Stimulated activated naive CD8-positive, alpha-beta T cell treated with anti-CD3 and anti-CD28 coated beads, Interleukin-15, Interleukin-2, amounts not matched to agents 100 U/mL and 50 U/mL, for 24 hours (primary cell): Measurements from ENCODE around the gene NPC2.
"Not testable (repeated sequence)": the region's sequence is repeated elsewhere in the genome, so short reads cannot be mapped to it uniquely, and the experiment has no call there.

Source experiments
- ATAC-seq: fragments of 150-1000 bp; cut with Tn5 transposase; one replicate; pipeline ENCODE4 v1.10.0; 2021
- DNase-seq: peaks from one replicate; pipeline ENCODE4 v3.0.0; 2021

NPC2 gene

DNA sequence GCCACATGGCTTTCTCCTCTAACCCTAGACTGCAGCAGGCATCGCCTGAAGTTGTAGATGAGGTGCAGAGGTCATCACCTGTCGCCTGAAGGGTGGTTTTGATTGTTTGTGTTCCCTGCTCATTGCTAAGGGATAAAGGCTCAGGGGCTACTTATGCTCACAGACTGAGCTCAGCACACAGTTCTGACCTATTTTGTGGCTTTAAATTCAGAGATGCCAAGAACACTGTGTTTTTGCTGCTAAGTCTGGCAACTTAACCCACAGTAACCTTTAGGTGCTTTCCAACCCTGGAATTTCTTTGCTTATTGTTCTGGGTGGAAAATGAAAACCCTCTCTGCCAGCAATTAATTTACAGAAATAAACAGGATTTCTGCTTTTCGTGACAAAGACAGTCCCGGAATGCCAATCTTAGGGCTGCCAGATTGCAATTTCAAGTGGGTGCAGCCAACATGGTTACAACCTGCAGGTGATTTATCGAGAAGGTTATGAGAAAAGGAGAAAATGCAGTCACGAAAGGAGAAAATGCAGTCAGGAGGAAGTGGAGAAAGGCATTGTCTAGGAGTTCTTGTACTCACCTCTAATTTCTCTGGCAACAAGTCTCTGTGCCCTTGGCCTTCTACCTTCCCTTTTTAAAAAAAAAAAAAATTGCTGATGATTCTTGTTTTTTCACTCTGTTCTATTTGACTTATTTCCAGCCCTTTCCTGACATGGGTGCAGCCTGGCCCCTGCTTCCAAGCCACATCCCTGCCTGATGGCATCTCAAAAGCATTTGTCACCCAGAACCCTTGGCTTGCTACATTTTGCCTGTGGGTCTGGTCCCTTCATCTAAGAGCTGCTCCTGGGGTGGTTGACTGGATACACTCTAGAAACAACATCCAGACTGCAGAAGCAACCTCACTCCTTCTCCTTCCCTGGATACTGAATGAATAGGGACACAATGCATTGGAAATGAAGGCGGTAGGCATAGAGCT, 23.3 kb downstream of the NPC2 start:
- no peak for ATAC-seq

DNA sequence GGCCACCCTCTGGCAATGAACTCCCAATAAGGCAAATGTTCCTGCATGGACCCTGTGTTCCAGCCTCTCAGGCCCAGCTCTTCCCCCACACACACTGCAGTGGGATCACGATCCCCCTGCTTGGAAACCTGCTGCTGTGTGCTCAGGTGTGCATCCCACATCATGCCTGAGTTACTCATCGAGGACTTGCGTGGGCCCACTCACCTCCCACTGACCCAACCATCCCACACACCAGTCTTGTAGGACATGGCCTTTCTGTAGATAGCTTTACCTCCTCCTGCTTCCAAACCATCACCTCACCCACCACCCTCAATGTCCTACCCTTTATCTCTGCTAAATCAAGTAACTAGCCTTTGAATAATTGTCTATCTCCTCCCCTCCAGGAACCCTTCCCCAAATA, 24.6 kb downstream of the NPC2 start:
- DNase-seq: no peak
- no peak for ATAC-seq

More for the DNA sequence above, 23.3 kb downstream of the NPC2 start:
- DNase-seq: no peak

DNA sequence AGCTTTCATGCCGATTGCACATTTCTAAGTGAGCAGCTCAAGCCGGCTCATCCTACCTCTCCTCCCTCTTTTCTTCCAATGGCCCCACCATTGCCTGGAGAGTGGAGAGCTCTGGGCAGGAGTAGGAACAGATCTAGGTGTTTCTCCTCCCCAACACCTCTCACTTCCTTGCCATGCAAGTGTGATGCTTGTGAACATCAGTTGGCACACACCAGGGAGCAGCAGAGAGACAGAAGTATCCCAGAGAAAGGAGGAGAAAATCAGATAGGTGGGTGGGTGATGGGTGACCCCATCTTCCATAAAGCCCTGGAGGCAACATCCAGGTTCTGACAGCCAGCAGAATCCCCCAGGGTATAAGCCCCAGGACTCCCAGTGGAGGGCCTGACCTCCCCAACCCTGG, 27.8 kb downstream of the NPC2 start:
- ATAC-seq (no peak), DNase-seq (no peak)

DNA sequence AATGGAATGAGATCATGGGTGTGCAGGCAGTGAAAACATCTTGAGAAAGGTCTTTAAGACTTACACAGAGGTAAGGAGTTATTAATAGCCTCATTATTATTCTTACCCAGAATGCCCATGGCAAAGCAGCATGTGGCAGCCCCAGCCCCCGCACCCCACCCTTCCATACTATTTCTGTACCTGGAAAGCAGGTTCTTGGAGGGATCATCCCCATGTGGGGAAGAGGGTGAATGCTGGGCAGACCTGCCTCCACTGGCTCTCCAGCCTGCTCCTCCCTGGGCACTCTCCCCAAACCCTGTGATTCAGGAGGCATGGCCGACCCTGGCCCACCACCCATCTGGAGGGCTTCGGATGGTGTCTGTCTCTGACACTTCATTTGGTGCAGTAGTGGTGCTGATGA, 28.3 kb downstream of the NPC2 start:
- no peak for DNase-seq
- ATAC-seq: no peak

DNA sequence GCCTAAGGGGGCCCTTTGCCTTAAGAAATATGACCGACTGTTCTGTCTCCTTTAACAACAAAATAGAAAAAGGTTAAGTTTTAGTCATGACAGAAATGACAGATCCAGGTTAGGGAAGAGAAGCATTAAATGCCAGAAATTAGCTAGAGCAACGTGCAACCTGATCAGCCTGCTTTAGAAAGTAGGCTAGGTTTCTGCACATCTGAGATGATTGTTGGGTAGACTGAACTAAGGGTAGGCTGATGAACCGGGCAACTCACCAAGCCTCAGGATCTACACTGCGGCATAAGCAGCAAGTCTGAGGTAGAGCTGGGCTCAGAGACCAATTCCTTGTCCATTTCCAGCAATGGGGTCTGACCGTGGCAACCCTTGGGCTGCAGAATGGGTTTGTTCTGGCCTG, 29.4 kb downstream of the NPC2 start:
- ATAC-seq: no peak
- DNase-seq: no peak

DNA sequence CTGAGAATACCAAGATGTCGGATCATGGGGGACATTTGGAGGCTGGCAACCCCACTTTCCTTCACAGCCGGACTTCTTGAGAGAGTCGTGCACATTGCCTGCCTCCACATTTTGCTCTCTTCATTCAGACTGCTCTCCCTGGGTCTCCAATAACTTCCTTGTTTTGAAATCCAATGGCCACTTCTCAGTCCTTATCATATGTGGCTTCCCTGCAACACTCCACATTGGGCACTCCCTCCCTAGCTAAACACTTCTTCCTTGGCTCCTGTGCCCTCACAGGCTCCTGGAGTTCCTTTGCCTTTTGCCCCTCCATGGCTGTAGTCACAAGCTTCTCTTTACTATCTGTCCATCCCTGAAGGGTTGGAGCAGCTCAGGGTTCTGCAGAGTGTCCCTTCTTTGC, 30.1 kb downstream of the NPC2 start:
- no peak for DNase-seq
- no peak for ATAC-seq

DNA sequence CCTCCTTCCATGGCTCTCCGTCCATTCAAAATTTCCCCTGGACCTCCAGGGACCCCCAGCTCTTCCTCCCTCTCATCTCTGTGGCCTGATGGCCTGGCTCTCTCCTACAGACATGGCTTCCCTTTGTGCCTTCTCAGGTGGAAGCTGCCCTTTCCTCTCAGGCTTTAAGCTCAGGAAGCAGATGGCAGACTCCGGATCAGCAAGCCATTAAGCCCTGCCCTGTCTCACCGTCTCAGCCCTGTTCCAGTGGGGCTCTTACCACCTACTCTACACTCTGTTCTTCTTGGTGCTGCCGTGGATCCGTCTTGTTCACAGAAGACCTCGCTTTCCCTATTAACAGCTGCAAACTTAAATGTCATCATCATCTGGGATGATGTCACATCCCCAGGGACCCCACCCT, 33.1 kb downstream of the NPC2 start:
- ATAC-seq (no peak), DNase-seq (no peak)

DNA sequence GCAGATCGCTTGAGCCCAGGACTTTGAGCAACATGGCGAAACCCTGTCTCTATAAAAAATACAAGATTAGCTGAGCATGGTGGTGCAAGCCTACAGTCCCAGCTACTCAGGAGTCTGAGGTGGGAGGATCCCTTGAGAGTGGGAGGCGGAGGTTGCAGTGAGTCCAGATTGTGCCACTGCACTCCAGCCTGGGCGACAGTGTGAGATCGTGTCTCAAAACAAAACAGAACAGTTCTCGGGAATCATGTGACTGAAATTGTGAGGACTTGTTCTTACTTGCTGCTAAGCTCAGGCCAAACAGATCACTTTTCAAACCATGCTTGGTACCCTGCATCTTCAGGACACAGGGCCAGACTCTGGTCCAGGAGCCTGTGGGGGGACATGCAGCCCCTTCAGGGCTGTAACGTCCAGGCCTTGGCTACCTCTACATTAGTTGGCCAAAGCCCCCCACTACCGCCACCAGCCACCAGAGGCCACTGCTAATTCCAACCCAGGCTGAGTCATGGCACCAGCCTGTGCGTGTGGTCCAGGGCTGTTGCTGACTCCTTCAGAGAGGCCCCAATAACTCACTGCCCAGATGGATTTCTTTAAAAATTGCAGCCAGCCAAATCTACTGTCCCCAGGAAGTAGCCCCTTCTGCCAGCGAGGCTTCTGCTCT, 33.7 kb downstream of the NPC2 start:
- DNase-seq (peak; percentile 54), ATAC-seq (peak; percentile 86)

DNA sequence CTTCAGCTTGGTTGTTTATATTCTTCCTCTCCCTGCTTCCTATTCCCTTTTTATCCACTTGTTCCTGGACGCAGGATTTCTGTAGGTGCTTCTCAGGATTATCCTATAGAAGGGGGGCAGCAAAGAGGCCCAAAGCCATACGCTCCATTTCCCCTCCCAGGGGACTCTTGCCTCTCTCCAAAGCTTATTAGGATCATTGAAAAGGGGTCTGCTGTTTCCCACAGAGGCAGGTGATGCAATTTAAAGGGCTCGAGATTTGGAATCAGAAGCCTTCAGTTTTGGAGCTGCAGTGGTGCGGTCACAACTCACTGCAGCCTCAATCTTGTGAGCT, 35.6 kb downstream of the NPC2 start:
- ATAC-seq (no peak), DNase-seq (no peak)

DNA sequence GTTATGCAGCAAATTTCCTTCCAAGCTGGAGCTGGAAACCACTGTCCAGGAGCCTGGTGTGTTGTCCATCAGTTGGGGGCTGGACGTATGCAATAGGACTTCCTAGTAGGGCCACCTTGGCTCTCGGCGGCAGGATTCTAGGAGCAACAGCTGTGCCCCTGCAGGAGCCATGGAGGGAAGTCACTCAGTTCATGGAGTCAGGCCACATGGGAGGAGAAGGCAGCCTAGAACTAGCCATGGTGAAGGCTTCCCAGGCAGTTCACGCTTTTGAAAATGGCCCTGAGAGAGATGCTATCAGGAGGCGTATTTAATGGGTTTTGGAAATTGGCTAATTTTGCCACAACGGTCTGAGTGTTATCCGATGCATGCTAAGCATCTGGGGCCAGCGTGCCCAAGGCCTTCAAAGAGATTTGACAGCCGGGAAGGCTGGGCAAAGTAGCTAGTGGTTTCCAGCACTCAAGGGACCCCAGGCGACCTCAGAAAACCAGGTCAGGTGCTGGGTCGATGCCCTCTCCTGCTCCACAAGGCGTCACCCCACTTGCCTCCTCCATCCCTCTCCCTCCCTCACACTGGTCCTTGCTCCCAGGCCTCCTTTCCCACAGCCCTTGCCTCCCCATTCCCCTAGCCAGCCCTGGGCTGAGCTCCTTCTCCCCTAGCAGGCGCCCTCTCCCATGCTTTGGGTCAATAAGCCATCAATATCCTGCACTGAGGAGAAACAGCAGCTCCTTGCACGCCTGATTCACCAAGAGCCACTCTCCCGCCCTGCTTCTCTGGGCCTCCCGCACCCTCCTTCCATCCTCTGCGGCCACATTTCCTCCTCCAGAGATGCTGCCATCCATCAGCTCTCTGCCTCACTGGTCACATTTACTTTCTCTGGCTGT, 36.2 kb downstream of the NPC2 start:
- DNase-seq (no peak), ATAC-seq (no peak)

DNA sequence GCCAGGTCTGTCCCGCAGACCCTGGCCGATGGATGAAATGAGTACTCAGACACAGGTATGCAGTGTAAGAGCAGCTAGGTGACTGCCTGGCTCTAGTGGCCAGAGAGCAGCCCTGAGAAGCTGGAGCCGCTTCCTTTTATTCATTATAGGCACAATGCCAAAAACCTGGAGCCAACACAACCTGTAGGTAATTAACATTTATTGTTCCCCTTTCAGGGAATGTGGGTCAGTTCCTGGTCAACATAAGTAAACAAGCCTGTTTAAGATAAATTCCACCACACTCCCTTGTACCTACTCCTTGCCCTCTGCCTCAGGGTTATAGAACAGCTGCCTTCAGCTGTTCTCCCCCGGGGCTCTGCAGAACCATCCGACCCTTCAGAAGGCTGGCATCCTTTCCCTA, 38.7 kb downstream of the NPC2 start:
- not testable (repeated sequence) for ATAC-seq, DNase-seq

DNA sequence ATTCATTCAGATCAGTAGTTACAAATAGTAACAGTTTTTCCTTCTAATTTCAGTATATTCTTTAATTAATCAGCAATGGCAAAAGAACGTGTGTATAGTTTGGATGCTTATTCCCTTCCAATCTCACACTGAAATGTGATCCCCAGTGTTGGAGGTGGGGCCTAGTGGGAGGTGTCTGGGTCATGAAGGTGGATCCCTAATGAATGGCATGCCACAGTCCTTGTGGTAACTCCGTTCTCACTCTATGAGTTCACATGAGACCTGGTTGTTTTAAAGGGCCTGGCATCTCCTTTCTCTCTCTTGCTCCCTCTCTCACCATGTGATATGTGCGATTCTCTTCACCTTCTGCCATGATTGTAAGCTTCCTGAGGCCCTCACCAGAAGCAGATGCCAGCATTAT, 48.2 kb downstream of the NPC2 start:
- DNase-seq: no peak
- no peak for ATAC-seq

DNA sequence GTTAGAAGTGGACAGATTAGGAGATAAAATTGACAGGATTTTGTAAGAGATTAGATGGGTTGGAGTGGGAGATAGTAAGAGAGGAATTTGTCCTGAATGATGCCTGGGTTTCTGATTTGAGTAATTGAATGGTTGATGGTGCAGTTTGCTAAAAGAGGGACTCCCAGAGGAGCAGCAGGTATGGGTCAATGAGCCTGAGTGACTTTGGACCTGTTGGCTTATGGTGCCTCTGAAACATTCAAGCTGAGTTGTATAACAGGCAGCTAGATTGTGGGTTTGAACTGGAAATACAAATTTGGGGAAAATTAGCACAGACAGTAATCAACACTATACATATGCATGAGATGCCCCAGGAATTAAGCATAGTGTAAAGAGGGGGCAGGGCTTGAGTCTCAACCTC, 50.3 kb downstream of the NPC2 start:
- no peak for ATAC-seq
- DNase-seq: no peak

DNA sequence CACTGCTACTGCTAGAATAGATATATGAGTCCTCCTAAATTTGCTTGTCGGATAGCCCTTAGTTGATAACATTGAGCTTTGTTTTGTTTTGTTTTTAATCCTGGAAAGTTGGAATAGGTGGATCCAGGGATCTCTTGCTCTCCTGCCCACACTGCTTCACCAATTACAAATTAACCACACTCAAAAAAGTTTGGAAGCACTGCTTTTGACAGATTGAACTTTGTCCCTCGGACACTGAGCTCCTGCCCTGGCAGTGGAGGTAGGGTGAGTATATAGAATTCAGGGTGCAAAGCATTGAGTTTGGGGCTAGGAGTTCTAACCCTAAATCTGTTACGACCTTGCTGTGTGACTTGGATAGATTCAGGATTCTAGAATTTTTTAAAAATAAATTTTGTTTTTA, 52.0 kb downstream of the NPC2 start:
- DNase-seq (no peak), ATAC-seq (no peak)

DNA sequence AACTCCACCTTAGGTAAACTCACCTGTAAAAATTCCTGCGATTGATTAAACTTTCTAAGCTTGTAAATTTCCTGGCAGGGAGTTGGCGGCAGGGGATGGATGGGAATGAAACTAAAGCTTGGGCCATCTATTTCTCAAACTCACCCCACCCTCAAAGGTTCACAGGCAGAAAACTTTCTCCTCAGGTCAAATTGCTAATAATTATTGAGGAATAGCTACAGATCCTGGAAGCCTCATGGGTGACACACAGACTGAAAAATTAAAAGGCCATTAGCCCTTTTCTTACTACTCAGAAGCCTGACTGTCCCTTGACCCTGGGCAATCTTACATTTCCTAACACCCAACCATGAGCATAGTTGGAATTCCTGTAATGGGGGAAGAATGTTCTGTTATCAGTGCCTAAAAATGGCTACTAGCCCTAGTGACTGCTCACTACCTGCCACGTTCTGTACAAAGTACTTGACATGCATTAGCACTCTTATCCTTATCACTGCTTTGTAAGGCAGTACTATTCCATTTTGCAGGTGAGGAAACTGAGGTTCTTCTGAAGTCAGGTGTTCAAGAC, 54.7 kb downstream of the NPC2 start:
- ATAC-seq (no peak), DNase-seq (no peak)

DNA sequence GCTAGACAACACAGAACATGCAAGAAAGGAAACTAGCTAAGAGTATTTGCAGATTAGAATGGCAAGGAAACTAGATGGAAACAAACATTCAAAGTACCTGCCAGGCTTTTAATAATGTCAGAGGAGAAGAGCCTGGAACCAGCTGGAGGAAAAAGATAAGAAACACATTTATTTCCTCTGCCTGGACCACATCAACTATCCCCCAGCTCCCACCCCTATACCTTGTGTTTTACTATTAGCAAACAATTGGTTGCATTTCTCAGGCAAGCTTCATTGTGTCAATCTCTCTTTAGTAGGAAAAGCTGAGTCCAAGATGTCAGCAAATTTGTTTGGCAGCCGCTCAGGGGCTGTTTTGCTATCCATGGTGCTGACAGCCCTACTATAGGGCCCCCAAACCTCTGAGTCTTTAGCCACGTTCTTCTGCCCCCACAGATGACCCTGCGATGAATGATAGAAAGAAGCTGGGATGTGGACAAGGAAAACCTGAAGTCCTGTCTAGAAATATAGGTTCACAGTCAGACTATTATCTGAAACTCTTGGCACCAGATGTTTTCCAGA, 55.5 kb downstream of the NPC2 start:
- DNase-seq: no peak
- ATAC-seq: no peak

DNA sequence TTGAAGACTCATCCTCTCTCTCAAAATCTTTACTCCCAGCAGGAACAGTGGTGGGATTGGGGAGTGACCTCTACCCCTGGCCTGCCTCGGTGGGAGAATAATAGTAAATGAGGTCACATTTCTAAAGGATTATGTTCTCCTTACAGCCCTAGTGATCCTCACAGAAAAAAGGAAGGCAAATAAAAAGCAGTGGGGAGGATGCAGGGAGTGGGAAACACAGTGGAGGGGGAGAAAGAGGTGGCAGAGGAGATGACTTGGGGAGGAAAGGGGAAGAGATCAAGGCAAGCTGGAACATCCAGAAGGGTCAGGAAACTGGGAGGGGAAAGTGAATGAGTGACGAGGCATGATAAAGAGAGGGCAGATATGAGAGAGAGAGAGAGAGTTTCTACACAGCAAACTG, 58.8 kb downstream of the NPC2 start:
- DNase-seq (no peak), ATAC-seq (no peak)

DNA sequence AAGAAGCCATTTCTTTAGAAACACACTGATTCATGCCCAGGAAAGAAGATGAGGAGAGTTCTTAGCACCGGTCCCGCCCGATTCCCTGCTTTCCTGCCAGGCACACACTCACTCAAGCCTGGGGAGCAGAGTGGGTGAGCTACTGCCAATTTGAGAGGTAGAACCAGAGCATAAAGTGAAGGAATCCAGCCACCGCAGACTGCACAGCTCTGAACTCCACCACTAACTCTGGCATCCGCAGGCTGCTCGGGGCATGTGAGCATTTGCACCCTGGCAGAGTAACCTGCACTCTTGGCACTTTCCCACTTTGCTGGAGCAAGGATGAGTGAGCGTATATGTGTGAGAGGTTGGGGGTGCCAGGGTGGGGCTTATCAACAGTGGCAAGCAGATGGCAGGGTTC, 63.1 kb downstream of the NPC2 start:
- ATAC-seq (no peak), DNase-seq (no peak)
